HepG2 (cell line): ENCODE data around the gene R3HCC1L. TPM values are rescaled to one million over a fixed set of nuclear protein-coding genes. Genes with fewer than 3 reads are reported as not detected.

ENCODE experiments used
- GLI4 ChIP-seq: sonication (generic); formaldehyde crosslinking; IDR thresholded peaks from 2 replicates; pipeline ENCODE4 v1.5.1; 2020; ENCODE audit warnings: missing genetic modification reagents, mild to moderate bottlenecking, moderate library complexity, borderline replicate concordance
- GTF3A ChIP-seq: sonication (generic); formaldehyde crosslinking; conservative IDR thresholded peaks from 2 replicates; pipeline ENCODE4 v1.4.0; 2020; ENCODE audit warnings: mild to moderate bottlenecking, missing genetic modification reagents
- HOMEZ ChIP-seq: IDR thresholded peaks from 2 replicates; pipeline ENCODE4 v1.6.1; 2016; ENCODE audit warnings: low read depth
- NFAT5 ChIP-seq: sonication (generic); formaldehyde crosslinking; IDR thresholded peaks from 2 replicates; pipeline ENCODE4 v1.4.0; 2020; ENCODE audit warnings: missing genetic modification reagents
- RAD51 ChIP-seq: fragments of 450-650 bp; IDR thresholded peaks from 2 replicates; pipeline ENCODE4 v1.6.1; 2016; ENCODE audit warnings: borderline replicate concordance
- SIN3B ChIP-seq: fragments of 150-350 bp; IDR thresholded peaks from 2 replicates; pipeline ENCODE4 v1.6.1; 2014; ENCODE audit warnings: low read length
- SRSF4 ChIP-seq: fragments of 200-400 bp; formaldehyde crosslinking; IDR thresholded peaks from one replicate; pipeline ENCODE4 v1.6.1; 2018; ENCODE audit warnings: mild to moderate bottlenecking, low read depth, low read length, moderate library complexity; ENCODE audit not compliant: poor library complexity, severe bottlenecking
- TBL1XR1 ChIP-seq: fragments of 150-350 bp; IDR thresholded peaks from 2 replicates; pipeline ENCODE4 v1.6.1; 2014; ENCODE audit warnings: borderline replicate concordance, low read length; ENCODE audit not compliant: partially characterized antibody
- ZNF598 ChIP-seq: sonication (generic); formaldehyde crosslinking; IDR thresholded peaks from 2 replicates; pipeline ENCODE4 v1.5.1; 2020; ENCODE audit warnings: mild to moderate bottlenecking, missing genetic modification reagents, borderline replicate concordance
- ZNF788 ChIP-seq: sonication (generic); formaldehyde crosslinking; IDR thresholded peaks from 2 replicates; pipeline ENCODE4 v1.5.0; 2020; ENCODE audit warnings: mild to moderate bottlenecking, missing genetic modification reagents, borderline replicate concordance
- polyA plus RNA-seq, 8 experiments: library from polyadenylated mRNA; depleted of rRNA in 3 of 8; stranded (reverse) in 7 of 8; unstranded in 1 of 8; fragments of >200 nt; fragmentation: Illumina TruSeq in 4 of 8; extraction: Trizol in 4 of 8; gene quantifications; 2 replicates each; pipeline versions ENCODE4 v1.2.1 to v1.2.3, GENCODE V29; 2011 to 2016; ENCODE audit warnings: low read depth in 4 of 8, missing spikeins in 1 of 8, mixed read lengths in 1 of 8; ENCODE audit not compliant: insufficient read depth in 1 of 8
- total RNA-seq, 5 experiments: library from RNA; depleted of rRNA; stranded (reverse); fragments of >200 nt; fragmentation: Illumina TruSeq; extraction: Trizol; gene quantifications; 2 replicates each; pipeline ENCODE4 v1.2.3, GENCODE V29; 2016; ENCODE audit warnings: low read depth in 1 of 5
- TF ChIP-seq, protein P1 (sequence below): sonication (generic); formaldehyde crosslinking; IDR thresholded peaks from 2 replicates; pipeline ENCODE4 v1.5.0; 2020; ENCODE audit warnings: mild to moderate bottlenecking, missing genetic modification reagents, borderline replicate concordance

R3HCC1L gene
- total and polyA plus RNA-seq, 2 of the 13 experiments (the other 11 are each of a cell fraction or from before 2014, with no cell fraction given) = 6.5 to 12.2 TPM

GRCh38 chr10:98134431-98135221 is at the start of gene R3HCC1L (continued):
- TF ChIP-seq GTF3A (CRISPR knock-in tag) = no peak
- TF ChIP-seq ZNF788 (CRISPR knock-in tag) = 0 out of 2 replicates have a peak, but pooled peaks have one; percentile 18
- TF ChIP-seq, protein P1, sequence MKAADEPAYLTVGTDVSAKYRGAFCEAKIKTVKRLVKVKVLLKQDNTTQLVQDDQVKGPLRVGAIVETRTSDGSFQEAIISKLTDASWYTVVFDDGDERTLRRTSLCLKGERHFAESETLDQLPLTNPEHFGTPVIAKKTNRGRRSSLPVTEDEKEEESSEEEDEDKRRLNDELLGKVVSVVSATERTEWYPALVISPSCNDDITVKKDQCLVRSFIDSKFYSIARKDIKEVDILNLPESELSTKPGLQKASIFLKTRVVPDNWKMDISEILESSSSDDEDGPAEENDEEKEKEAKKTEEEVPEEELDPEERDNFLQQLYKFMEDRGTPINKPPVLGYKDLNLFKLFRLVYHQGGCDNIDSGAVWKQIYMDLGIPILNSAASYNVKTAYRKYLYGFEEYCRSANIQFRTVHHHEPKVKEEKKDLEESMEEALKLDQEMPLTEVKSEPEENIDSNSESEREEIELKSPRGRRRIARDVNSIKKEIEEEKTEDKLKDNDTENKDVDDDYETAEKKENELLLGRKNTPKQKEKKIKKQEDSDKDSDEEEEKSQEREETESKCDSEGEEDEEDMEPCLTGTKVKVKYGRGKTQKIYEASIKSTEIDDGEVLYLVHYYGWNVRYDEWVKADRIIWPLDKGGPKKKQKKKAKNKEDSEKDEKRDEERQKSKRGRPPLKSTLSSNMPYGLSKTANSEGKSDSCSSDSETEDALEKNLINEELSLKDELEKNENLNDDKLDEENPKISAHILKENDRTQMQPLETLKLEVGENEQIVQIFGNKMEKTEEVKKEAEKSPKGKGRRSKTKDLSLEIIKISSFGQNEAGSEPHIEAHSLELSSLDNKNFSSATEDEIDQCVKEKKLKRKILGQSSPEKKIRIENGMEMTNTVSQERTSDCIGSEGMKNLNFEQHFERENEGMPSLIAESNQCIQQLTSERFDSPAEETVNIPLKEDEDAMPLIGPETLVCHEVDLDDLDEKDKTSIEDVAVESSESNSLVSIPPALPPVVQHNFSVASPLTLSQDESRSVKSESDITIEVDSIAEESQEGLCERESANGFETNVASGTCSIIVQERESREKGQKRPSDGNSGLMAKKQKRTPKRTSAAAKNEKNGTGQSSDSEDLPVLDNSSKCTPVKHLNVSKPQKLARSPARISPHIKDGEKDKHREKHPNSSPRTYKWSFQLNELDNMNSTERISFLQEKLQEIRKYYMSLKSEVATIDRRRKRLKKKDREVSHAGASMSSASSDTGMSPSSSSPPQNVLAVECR = peak; percentile 77; the same call in 1 of the 2 replicates
- 0 out of 2 replicates have a peak, but pooled peaks have one; percentile 27 for TF ChIP-seq SIN3B
- TF ChIP-seq TBL1XR1 = peak; percentile 45
- 0 out of 2 replicates have a peak, but pooled peaks have one; percentile 18 for TF ChIP-seq ZNF598 (CRISPR knock-in tag)
- TF ChIP-seq NFAT5 (CRISPR knock-in tag) = peak; percentile 22; the same call in 1 of the 2 replicates
- no peak for TF ChIP-seq SRSF4
- peak; percentile 51; the same call in 1 of the 2 replicates for TF ChIP-seq HOMEZ
- no peak for TF ChIP-seq GLI4 (CRISPR knock-in tag)
- no peak for TF ChIP-seq RAD51
